ENCODE measurements around the gene OR8U1. TPM values are rescaled to one million over a fixed set of nuclear protein-coding genes. Genes with fewer than 3 reads are reported as not detected.

The OR8U1 gene
- polyA plus RNA-seq, 1 donor from 2014 or later: not detected

Other genes starting within 250 kb of the OR8U1 start
- not detected for gene OR8J3, start 235.4 kb upstream of the OR8U1 start, polyA plus RNA-seq
- gene OR8K5, start 215.3 kb upstream of the OR8U1 start, polyA plus RNA-seq: not detected
- gene OR5J2, start 199.0 kb upstream of the OR8U1 start, polyA plus RNA-seq: not detected
- gene OR5T2, start 141.4 kb upstream of the OR8U1 start, polyA plus RNA-seq: not detected
- gene OR5T3, start 123.4 kb upstream of the OR8U1 start, polyA plus RNA-seq: not detected
- gene OR5T1, start 101.5 kb upstream of the OR8U1 start, polyA plus RNA-seq: not detected
- gene OR8H1, start 83.4 kb upstream of the OR8U1 start, polyA plus RNA-seq: not detected
- not detected for gene OR8K3, start 60.5 kb upstream of the OR8U1 start, polyA plus RNA-seq
- not detected for gene OR8K1, start 29.6 kb upstream of the OR8U1 start, polyA plus RNA-seq
- not detected for gene OR8J1, start 21.3 kb upstream of the OR8U1 start, polyA plus RNA-seq
- not detected for gene OR5AL1, start 37.1 kb downstream of the OR8U1 start, polyA plus RNA-seq
- gene OR5M3, start 97.7 kb downstream of the OR8U1 start, polyA plus RNA-seq: not detected
- gene OR5M8, start 115.7 kb downstream of the OR8U1 start, polyA plus RNA-seq: not detected
- gene OR5M11, start 167.6 kb downstream of the OR8U1 start, polyA plus RNA-seq: not detected
- not detected for gene OR5M10, start 202.1 kb downstream of the OR8U1 start, polyA plus RNA-seq
- gene OR5M1, start 239.2 kb downstream of the OR8U1 start, polyA plus RNA-seq: not detected

Measured in IgD-negative memory B cell (primary cell).